Neuronal stem cell (in vitro differentiated cells): ENCODE measurements around the gene VPREB3.

Experiments
- DNase-seq: peaks from one replicate; pipeline ENCODE4 v3.0.0-alpha.2; 2013; ENCODE audit warnings: low spot score
- H2AFZ ChIP-seq: one replicate; pipeline ENCODE4 v1.6.1; 2013; ENCODE audit warnings: mild to moderate bottlenecking, low read length, inconsistent platforms
- H2AK5ac ChIP-seq: 2 replicates; pipeline ENCODE4 v1.6.1; 2013; ENCODE audit warnings: low read depth, mild to moderate bottlenecking, inconsistent platforms, low read length, moderate library complexity, mixed read lengths
- H2BK120ac ChIP-seq: 2 replicates; pipeline ENCODE4 v1.6.1; 2013; ENCODE audit warnings: low read depth, mild to moderate bottlenecking, inconsistent platforms, low read length, moderate library complexity, mixed read lengths
- H2BK12ac ChIP-seq: one replicate; pipeline ENCODE4 v1.6.1; 2013; ENCODE audit warnings: low read length, inconsistent platforms
- H2BK15ac ChIP-seq: 2 replicates; pipeline ENCODE4 v1.6.1; 2013; ENCODE audit warnings: mild to moderate bottlenecking, low read length, inconsistent platforms, mixed read lengths
- H2BK5ac ChIP-seq: one replicate; pipeline ENCODE4 v1.6.1; 2013; ENCODE audit warnings: inconsistent platforms, mild to moderate bottlenecking, low read length, moderate library complexity
- H3K14ac ChIP-seq: one replicate; pipeline ENCODE4 v1.6.1; 2013; ENCODE audit warnings: low read length, inconsistent platforms
- H3K18ac ChIP-seq: 2 replicates; pipeline ENCODE4 v1.6.1; 2013; ENCODE audit warnings: low read length, inconsistent platforms
- H3K23ac ChIP-seq: 2 replicates; pipeline ENCODE4 v1.6.1; 2013; ENCODE audit warnings: low read depth, mild to moderate bottlenecking, mixed read lengths, low read length, inconsistent platforms; ENCODE audit not compliant: poor library complexity
- H3K27ac ChIP-seq: replicated peaks from 3 replicates; pipeline ENCODE4 v1.5.1; 2013; ENCODE audit warnings: low read length, inconsistent platforms
- H3K27me3 ChIP-seq, 3 experiments: 2 replicates each; pipeline ENCODE4 v1.6.1; 2013; ENCODE audit warnings: low read length in 3 of 3, mild to moderate bottlenecking in 2 of 3, inconsistent platforms in 1 of 3, low read depth in 1 of 3, mixed read lengths in 1 of 3, moderate library complexity in 1 of 3; ENCODE audit not compliant: control insufficient read depth in 3 of 3, insufficient read depth in 3 of 3
- H3K36me3 ChIP-seq, 2 donors: replicated peaks in 1 of 2; 2 replicates each; pipeline ENCODE4 v1.6.1; 2013; ENCODE audit warnings: low read length in 2 of 2; ENCODE audit not compliant: control insufficient read depth in 2 of 2, insufficient read depth in 2 of 2
- H3K4ac ChIP-seq: 2 replicates; pipeline ENCODE4 v1.6.1; 2013; ENCODE audit warnings: inconsistent platforms, mild to moderate bottlenecking, low read length, moderate library complexity
- H3K4me1 ChIP-seq, 2 donors: 1 replicate in 1 of 2; 2 replicates in 1 of 2; pipeline ENCODE4 v1.6.1; 2013; ENCODE audit warnings: low read length in 2 of 2, low read depth in 1 of 2; ENCODE audit not compliant: control insufficient read depth in 2 of 2, insufficient read depth in 1 of 2
- H3K4me2 ChIP-seq: one replicate; pipeline ENCODE4 v1.6.1; 2013; ENCODE audit warnings: mild to moderate bottlenecking, low read length, inconsistent platforms; ENCODE audit not compliant: insufficient read depth, poor library complexity, severe bottlenecking
- H3K4me3 ChIP-seq, 2 donors: 2 replicates each; pipeline ENCODE4 v1.5.1; 2013; ENCODE audit warnings: low read length in 2 of 2, mild to moderate bottlenecking in 2 of 2, inconsistent platforms in 1 of 2, moderate library complexity in 1 of 2
- H3K79me1 ChIP-seq: one replicate; pipeline ENCODE4 v1.6.1; 2013; ENCODE audit warnings: low read depth, mild to moderate bottlenecking, inconsistent platforms, low read length, moderate library complexity
- H3K9ac ChIP-seq: one replicate; pipeline ENCODE4 v1.6.1; 2013; ENCODE audit warnings: mild to moderate bottlenecking, low read depth, low read length, inconsistent platforms; ENCODE audit not compliant: poor library complexity
- H3K9me3 ChIP-seq, 2 donors: replicated peaks in 1 of 2; 2 replicates each; pipeline versions ENCODE3 to v1.6.1; 2013; ENCODE audit warnings: low read length in 2 of 2, mild to moderate bottlenecking in 2 of 2, inconsistent platforms in 1 of 2, low read depth in 1 of 2, mixed read lengths in 1 of 2, moderate library complexity in 1 of 2; ENCODE audit not compliant: control insufficient read depth in 2 of 2, insufficient read depth in 1 of 2
- H4K8ac ChIP-seq: one replicate; pipeline ENCODE4 v1.6.1; 2013; ENCODE audit warnings: low read depth, mild to moderate bottlenecking, inconsistent platforms, low read length, moderate library complexity
- H4K91ac ChIP-seq: one replicate; pipeline ENCODE4 v1.6.1; 2013; ENCODE audit warnings: low read length, low read depth, mild to moderate bottlenecking, inconsistent platforms; ENCODE audit not compliant: poor library complexity
- WGBS, 2 donors: extraction: QIAGEN DNeasy Blood & Tissue Kit; methylation state at CpG; one replicate each; pipeline ENCODE4 v1.1.7; 2013; ENCODE audit warnings: missing lambda C conversion rate in 2 of 2, mixed read lengths in 1 of 2; ENCODE audit not compliant: insufficient read length in 2 of 2, insufficient replicate concordance in 1 of 2; ENCODE audit errors: extremely low coverage in 2 of 2; 5-methylcytosine and 5-hydroxymethylcytosine counted together

Gene VPREB3

GRCh38 chr22:23784215-23784732 is 30.0 kb upstream of the VPREB3 start:
- H2BK15ac ChIP-seq: peak overlapping the region; percentile 78
- no peaks in the 10 kb centered on the region for H3K9me3 ChIP-seq
- H2BK120ac ChIP-seq: no peak overlapping the region
- no peak overlapping the region for H3K14ac ChIP-seq
- no peak overlapping the region for H3K4me2 ChIP-seq
- no peak overlapping the region for H4K91ac ChIP-seq
- DNase-seq: no peak
- no peak overlapping the region for H2BK5ac ChIP-seq
- no peak overlapping the region for H2AFZ ChIP-seq
- no CpG with 5 or more reads among the region's 8 CpGs for WGBS, 2 donors
- H3K9ac ChIP-seq: no peak overlapping the region
- H3K4me1 ChIP-seq: peaks cover 6 to 11% of the 10 kb centered on the region in 2 donors
- no peak overlapping the region for H3K4ac ChIP-seq
- H2BK12ac ChIP-seq: no peak overlapping the region
- no peak overlapping the region for H3K27ac ChIP-seq
- no peaks in the 10 kb centered on the region for H3K27me3 ChIP-seq
- no peak overlapping the region for H2AK5ac ChIP-seq
- H3K4me3 ChIP-seq: no peak overlapping the region
- no peak overlapping the region for H4K8ac ChIP-seq
- H3K23ac ChIP-seq: no peak overlapping the region
- H3K18ac ChIP-seq: no peak overlapping the region
- peaks cover 6% of the 10 kb centered on the region for H3K79me1 ChIP-seq
- peaks cover 0 to 13% of the 10 kb centered on the region in 2 donors for H3K36me3 ChIP-seq

- H3K27me3 ChIP-seq: no peaks in the 10 kb centered on the region
- no CpG with 5 or more reads among the region's 15 CpGs for WGBS, 2 donors
- no peak overlapping the region for H2AFZ ChIP-seq
- H3K79me1 ChIP-seq: peaks cover 6% of the 10 kb centered on the region
- no peak overlapping the region for H4K8ac ChIP-seq
- no peak for DNase-seq
- no peak overlapping the region for H3K4me3 ChIP-seq
- no peak overlapping the region for H3K4me2 ChIP-seq
- no peak overlapping the region for H3K14ac ChIP-seq
- H3K4me1 ChIP-seq: peaks cover 5 to 11% of the 10 kb centered on the region in 2 donors
- H2AK5ac ChIP-seq: peak overlapping the region; percentile 63
- no peak overlapping the region for H3K23ac ChIP-seq
- H3K18ac ChIP-seq: peak overlapping the region; percentile 38
- peak overlapping the region; percentile 60 for H3K9ac ChIP-seq
- H3K4ac ChIP-seq: peak overlapping the region; percentile 84
- H2BK15ac ChIP-seq: peak overlapping the region; percentile 78
- peak overlapping the region; percentile 41 for H2BK12ac ChIP-seq
- H3K9me3 ChIP-seq: no peaks in the 10 kb centered on the region
- no peak overlapping the region for H4K91ac ChIP-seq
- no peak overlapping the region for H2BK5ac ChIP-seq
- H2BK120ac ChIP-seq: no peak overlapping the region
- H3K27ac ChIP-seq: no peak overlapping the region
- H3K36me3 ChIP-seq: peaks cover 0 to 5% of the 10 kb centered on the region in 2 donors
Observed at GRCh38 chr22:23783265-23784150, 29.3 kb upstream of the VPREB3 start.

- H3K14ac ChIP-seq: no peak overlapping the region
- no peaks in the 10 kb centered on the region for H3K9me3 ChIP-seq
- no peak overlapping the region for H3K4me2 ChIP-seq
- H3K27ac ChIP-seq: no peak overlapping the region
- H2BK12ac ChIP-seq: no peak overlapping the region
- peaks cover 4 to 7% of the 10 kb centered on the region in 2 donors for H3K4me1 ChIP-seq
- H4K8ac ChIP-seq: no peak overlapping the region
- WGBS, 2 donors: no CpG with 5 or more reads among the region's 1 CpG
- no peak overlapping the region for H2BK15ac ChIP-seq
- H2AK5ac ChIP-seq: peak overlapping the region; percentile 68
- no peak overlapping the region for H3K9ac ChIP-seq
- no peak overlapping the region for H3K4me3 ChIP-seq
- H2AFZ ChIP-seq: no peak overlapping the region
- peaks cover 5% of the 10 kb centered on the region for H3K79me1 ChIP-seq
- no peak overlapping the region for H3K18ac ChIP-seq
- H4K91ac ChIP-seq: no peak overlapping the region
- no peaks in the 10 kb centered on the region for H3K27me3 ChIP-seq
- no peak overlapping the region for H2BK5ac ChIP-seq
- DNase-seq: no peak
- no peak overlapping the region for H2BK120ac ChIP-seq
- no peak overlapping the region for H3K4ac ChIP-seq
- no peaks in the 10 kb centered on the region for H3K36me3 ChIP-seq
- no peak overlapping the region for H3K23ac ChIP-seq
Observed at GRCh38 chr22:23782703-23783102, 28.5 kb upstream of the VPREB3 start.

- H3K27me3 ChIP-seq: no peaks in the 10 kb centered on the region
- H2BK15ac ChIP-seq: no peak overlapping the region
- H3K27ac ChIP-seq: no peak overlapping the region
- no peak overlapping the region for H4K91ac ChIP-seq
- H2AFZ ChIP-seq: no peak overlapping the region
- H4K8ac ChIP-seq: no peak overlapping the region
- H2BK120ac ChIP-seq: no peak overlapping the region
- H3K4me3 ChIP-seq: no peak overlapping the region
- no peak overlapping the region for H3K4ac ChIP-seq
- H2BK12ac ChIP-seq: no peak overlapping the region
- DNase-seq: no peak
- peaks cover 1% of the 10 kb centered on the region for H3K79me1 ChIP-seq
- H3K4me2 ChIP-seq: no peak overlapping the region
- H3K4me1 ChIP-seq: peaks cover 3 to 4% of the 10 kb centered on the region in 2 donors
- no peaks in the 10 kb centered on the region for H3K9me3 ChIP-seq
- H3K23ac ChIP-seq: peak overlapping the region; percentile 57
- H3K14ac ChIP-seq: peak overlapping the region; percentile 44
- peak overlapping the region; percentile 82 for H2BK5ac ChIP-seq
- no CpG with 5 or more reads among the region's 16 CpGs for WGBS, 2 donors
- H3K9ac ChIP-seq: peak overlapping the region; percentile 55
- H3K36me3 ChIP-seq: no peaks in the 10 kb centered on the region
- H2AK5ac ChIP-seq: no peak overlapping the region
- peak overlapping the region; percentile 51 for H3K18ac ChIP-seq
Observed at GRCh38 chr22:23782252-23782651, 28.0 kb upstream of the VPREB3 start.
